ENCODE results near the gene HSPA12B. TPM values are rescaled to one million over a fixed set of nuclear protein-coding genes. Genes with fewer than 3 reads are reported as not detected.

The HSPA12B gene
- total RNA-seq, 1 donor from 2014 or later, result 64.8 TPM

- no peaks in the 10 kb centered on the region for H3K9me3 ChIP-seq
- intact Hi-C loops (cut with DNase I), result no loop called here
- no peak overlapping the region for H3K27ac ChIP-seq
These were observed 5.9 kb downstream of the HSPA12B start for GRCh38 chr20:3738111-3739053.

GRCh38 chr20:3739054-3739925 is 6.8 kb downstream of the HSPA12B start:
- Histone ChIP-seq H3K36me3 (no peaks in the 10 kb centered on the region), H3K27me3 (no peaks in the 10 kb centered on the region), H3K4me1 (no peaks in the 10 kb centered on the region), H3K27ac (peak overlapping the region in 1 of 2 donors; percentile 18), H3K9me3 (no peaks in the 10 kb centered on the region), H3K4me3 (no peak overlapping the region)
- intact Hi-C loops (cut with DNase I), result no loop called here
- TF ChIP-seq, protein P1, sequence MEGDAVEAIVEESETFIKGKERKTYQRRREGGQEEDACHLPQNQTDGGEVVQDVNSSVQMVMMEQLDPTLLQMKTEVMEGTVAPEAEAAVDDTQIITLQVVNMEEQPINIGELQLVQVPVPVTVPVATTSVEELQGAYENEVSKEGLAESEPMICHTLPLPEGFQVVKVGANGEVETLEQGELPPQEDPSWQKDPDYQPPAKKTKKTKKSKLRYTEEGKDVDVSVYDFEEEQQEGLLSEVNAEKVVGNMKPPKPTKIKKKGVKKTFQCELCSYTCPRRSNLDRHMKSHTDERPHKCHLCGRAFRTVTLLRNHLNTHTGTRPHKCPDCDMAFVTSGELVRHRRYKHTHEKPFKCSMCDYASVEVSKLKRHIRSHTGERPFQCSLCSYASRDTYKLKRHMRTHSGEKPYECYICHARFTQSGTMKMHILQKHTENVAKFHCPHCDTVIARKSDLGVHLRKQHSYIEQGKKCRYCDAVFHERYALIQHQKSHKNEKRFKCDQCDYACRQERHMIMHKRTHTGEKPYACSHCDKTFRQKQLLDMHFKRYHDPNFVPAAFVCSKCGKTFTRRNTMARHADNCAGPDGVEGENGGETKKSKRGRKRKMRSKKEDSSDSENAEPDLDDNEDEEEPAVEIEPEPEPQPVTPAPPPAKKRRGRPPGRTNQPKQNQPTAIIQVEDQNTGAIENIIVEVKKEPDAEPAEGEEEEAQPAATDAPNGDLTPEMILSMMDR (IDR thresholded peaks at IDR 0.05), result no peak
- no peak for DNase-seq (ENCODE audit: low spot score in 2 of 2)

More at GRCh38 chr20:3738111-3739053, 5.9 kb downstream of the HSPA12B start:
- Histone ChIP-seq H3K4me1 (no peaks in the 10 kb centered on the region), H3K4me3 (no peak overlapping the region), H3K27me3 (no peaks in the 10 kb centered on the region), H3K36me3 (no peaks in the 10 kb centered on the region)
- DNase-seq (ENCODE audit: low spot score in 2 of 2), result no peak
- TF ChIP-seq, protein P1 (IDR thresholded peaks at IDR 0.05), result no peak

GRCh38 chr20:3739926-3740451 is 7.5 kb downstream of the HSPA12B start:
- Histone ChIP-seq H3K4me1 (no peaks in the 10 kb centered on the region), H3K4me3 (no peak overlapping the region), H3K9me3 (no peaks in the 10 kb centered on the region), H3K27me3 (no peaks in the 10 kb centered on the region), H3K27ac (peak overlapping the region in 1 of 2 donors; percentile 18), H3K36me3 (no peaks in the 10 kb centered on the region)
- TF ChIP-seq, protein P1 (IDR thresholded peaks at IDR 0.05), result no peak
- no peak for DNase-seq (ENCODE audit: low spot score in 2 of 2)
- intact Hi-C loops (cut with DNase I), result no loop called here

DNA sequence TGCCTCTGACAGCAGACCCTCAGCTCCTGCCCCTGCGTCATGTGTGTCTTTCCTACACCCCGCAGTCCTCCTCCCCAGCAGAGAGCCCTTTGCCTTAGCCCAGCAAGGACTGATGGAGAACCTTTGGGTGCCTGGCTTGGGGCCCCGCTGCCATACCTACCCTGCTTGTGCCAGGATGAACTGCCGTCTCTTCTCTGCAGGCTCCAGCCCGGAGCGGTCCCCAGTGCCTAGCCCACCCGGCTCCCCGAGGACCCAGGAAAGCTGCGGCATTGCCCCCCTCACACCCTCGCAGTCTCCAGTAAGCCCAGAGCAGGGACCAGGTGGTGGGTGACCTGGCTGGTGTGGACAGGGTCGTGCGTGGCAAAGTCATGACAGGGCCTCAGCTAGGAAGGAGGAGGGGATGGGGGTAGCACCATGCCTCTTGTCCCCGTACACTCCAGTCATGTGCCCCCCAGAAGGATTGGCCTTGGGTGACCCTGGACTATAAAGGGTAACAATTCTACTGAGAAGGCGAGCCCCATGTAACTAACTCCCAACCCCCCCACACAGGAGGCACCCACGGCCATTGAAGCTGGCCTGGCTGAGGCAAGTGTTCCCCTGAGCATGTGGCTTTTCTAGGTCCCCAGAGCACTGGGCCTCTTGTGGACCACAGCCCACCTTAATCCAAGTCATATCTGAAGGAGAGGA is 8.3 kb downstream of the HSPA12B start:
- H3K27me3 ChIP-seq, result no peaks in the 10 kb centered on the region
- DNase-seq (ENCODE audit: low spot score in 2 of 2), result no peak

More for the DNA sequence above, 8.3 kb downstream of the HSPA12B start:
- no peaks in the 10 kb centered on the region for H3K9me3 ChIP-seq
- H3K36me3 ChIP-seq, result no peaks in the 10 kb centered on the region
- peak overlapping the region in 1 of 2 donors; percentile 18 for H3K27ac ChIP-seq
- intact Hi-C loops (cut with DNase I), result no loop called here
- H3K4me1 ChIP-seq, result no peaks in the 10 kb centered on the region
- no peak overlapping the region for H3K4me3 ChIP-seq
- TF ChIP-seq, protein P1 (IDR thresholded peaks at IDR 0.05), result no peak
